HG03442 (cell line): ENCODE results near the gene ABCC3.

Experiments used
- ATAC-seq: cut with Tn5 transposase; IDR thresholded peaks from one replicate; pipeline ENCODE4 v1.9.1; 2021; ENCODE audit warnings: mild to moderate bottlenecking, moderate library complexity; ENCODE audit not compliant: unreplicated experiment

Gene ABCC3

GRCh38 chr17:50634224-50634914, at the start of gene ABCC3:
Gene ABCC3 (plus strand): TSS chr17:50634881. CDS start chr17:50634937, 56 bp downstream.
- ATAC-seq = no peak

DNA sequence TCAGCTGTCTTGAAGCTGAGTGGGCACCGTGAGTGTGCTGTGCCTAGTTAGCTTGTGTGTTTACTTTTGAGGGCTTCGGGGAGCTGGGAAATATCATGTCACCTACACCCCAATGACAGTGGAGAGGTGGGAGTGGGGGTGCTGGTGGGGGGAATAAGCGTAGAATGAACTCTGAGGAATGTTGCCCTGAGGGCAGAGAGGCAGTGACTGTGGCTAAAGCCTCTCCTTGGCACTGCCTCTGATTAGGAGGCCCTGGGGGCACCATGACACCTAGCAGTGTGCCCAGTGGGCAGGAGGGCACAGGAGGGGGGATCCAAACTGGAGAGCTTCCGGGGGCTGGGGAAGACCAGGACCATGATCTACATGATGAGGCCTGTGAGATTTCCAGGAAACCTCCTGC, 49.3 kb upstream of the ABCC3 start:
- ATAC-seq = no peak

DNA sequence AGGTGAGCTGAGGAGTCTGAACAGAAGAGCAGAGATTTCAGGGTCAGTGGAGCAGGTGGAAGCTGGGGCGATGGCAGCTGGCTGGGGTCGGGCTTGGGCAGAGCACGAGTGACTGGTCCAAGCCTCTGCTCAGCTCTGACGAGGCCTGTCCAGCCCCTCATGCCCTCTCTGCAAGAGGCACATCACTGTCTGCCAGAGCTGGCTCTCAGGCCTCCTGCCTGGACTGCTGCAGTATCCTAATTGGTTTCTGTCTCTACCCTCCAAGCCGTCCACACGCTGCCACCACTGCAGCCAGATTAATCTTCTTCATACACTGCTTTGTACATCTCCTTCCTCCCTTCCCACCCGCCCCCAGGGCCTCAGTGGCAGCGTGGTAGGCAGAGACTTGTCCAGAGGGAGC, 48.8 kb upstream of the ABCC3 start:
- no peak for ATAC-seq

DNA sequence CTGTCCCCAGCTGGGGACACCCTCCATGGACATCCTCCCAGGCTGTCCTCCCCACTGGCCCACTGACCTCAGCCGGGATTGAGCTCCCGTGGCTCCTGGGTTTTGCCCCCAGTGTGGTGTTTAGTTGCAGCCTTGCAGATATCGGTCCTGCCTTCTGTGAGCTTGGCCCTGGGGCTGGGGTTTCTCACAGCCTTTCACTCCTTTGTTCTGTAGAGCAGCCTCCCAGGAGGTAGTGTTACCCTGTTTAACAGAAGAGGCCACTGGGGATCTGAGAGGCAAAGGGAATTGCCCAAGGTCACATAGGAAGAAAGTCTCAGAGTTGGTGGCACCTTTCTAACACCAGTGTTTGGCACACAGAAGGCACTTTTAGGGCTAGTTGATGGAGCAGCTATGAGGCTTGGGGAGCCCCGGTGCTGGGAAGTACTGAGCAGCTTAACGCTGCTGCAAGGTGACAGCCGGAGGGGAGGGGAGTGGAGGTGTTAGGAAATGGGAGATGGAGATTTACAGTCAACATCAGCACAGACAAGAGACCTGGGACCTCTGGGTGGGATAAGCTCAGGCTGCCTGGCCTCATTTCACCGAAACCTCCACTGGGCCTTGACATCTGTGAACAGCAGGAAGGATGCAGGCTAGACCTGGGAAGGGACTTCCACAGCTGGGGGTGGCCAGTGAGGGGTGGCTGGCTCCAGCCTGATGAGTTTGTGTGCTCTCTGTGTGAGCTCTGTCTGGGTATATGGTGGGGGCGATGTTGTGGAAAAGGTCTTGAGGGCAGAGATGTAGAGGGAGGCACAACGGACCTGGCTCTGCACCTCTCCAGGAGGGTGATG, 48.0 kb upstream of the ABCC3 start:
- ATAC-seq = no peak

- no peak for ATAC-seq
Observed at GRCh38 chr17:50587571-50587970, 47.1 kb upstream of the ABCC3 start.

DNA sequence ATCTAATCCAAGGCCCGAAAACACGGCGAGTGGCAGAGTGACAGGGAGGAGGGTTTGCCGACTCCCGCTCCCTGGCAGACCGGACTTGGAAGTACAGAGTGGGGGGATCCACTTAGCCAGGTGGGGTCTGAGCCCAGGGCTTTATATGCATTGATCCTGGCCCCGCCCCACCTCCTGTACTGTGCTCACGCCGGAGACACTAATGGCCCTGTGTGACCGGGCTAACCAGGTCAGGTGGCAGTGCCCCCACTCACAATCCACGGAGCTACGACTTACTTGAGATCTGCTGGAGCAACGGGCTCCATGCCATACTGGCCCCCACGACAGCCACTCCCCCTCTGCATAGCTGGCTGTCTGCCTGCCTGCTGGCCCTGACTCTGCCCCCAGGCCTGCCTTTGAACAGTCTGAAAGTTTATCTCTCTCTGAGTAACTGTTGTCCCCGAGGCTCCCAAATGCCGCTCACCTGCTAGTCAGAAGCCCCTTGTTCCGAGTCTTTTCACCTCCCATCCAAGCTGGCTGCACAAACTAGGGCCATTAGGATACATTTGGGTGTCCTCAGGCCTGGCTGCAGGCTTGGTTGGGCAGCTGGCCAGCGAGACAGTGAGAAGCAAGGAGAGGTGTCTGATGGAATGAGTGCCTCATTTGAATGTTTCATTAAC, 46.2 kb upstream of the ABCC3 start:
- no peak for ATAC-seq

GRCh38 chr17:50589095-50589705, 45.5 kb upstream of the ABCC3 start:
- no peak for ATAC-seq

DNA sequence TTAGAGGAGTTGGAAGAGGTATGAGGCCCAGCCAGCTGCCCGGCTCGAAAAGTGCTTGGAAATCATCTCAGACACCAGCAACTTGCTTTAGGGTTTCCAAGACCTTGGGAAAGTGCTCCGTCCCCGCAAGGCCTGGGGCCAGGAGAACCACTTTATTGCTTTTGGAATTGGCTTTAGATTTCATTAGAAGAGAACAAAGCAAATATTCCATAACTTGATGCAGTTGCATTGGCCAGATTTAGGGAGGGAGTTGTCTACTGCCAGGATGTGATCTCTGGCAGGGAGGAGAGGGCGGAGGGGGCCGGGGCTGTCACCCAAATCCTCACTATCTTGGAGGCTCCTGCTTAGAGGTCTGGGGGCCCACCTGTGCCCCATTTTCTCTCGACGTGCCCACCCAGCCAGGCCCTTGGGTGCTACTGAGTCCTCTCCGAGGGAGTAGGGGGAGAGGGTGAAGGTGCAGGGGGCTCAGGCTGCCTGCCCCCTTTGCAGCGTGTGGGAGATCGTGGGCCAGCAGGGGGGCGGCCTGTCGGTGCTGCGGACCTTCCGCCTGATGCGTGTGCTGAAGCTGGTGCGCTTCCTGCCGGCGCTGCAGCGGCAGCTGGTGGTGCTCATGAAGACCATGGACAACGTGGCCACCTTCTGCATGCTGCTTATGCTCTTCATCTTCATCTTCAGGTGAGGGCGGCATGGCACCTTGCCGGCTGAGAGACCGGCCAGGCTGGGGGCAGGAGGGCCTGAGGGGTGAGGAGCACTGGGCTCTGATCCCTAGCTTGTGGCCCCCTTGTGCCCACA, 43.5 kb upstream of the ABCC3 start:
- no peak for ATAC-seq

GRCh38 chr17:50593321-50593720, 41.4 kb upstream of the ABCC3 start:
- ATAC-seq = no peak

DNA sequence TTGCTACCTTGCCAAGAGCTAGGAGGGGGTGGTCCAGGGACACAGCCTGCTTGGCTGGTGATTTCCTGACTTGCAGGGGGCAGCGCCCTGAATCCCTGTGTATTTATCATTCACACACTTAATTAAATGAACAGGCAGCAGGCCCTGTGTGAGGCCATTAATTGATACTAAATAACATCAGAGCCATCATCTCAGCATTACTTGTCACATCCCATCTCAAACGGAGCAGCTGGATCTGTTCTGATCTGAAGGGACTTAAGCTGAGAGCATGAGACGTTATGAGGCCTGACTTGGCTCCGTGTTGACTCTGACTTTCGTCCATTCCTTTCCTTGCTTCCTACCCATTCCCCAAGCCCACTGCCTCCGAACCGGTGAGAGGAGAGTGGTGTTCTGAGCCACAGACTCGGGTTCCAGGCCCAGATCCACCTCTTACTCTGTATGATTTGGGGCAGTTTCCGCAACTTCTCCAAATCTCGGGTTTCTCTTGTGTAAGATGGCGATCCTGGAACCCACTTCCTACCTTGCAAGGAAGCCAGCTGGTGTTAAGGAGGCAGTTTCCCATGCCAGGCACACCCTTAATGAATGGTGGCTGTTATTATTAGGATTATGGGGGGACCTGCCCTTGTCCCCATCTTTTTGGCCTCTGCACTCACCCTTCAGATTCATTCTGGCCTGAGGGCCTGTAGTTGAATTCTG, 40.4 kb upstream of the ABCC3 start:
- ATAC-seq = no peak

GRCh38 chr17:50594892-50595291, 39.8 kb upstream of the ABCC3 start:
- no peak for ATAC-seq

GRCh38 chr17:50596191-50597037, 38.3 kb upstream of the ABCC3 start:
- ATAC-seq = no peak

DNA sequence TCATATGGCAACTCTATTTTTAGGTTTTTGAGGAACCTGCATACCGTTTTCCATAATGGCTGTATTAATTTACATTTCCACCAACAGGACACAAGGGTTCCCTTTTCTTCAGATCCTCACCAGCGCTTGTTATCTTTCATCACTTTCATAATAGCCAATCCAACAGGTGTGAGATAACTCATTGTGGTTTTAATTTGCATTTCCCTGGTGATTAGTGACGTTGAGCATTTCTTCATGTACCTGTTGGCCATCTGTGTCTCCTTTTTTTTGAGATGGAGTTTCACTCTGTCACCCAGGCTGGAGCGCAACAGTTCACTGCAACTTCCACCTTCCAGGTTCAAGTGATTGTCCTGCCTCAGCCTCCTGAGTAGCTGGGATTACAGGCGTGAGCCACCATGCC, 36.2 kb upstream of the ABCC3 start:
- no peak for ATAC-seq

- ATAC-seq = no peak
Observed at GRCh38 chr17:50599606-50600005, 35.1 kb upstream of the ABCC3 start.

DNA sequence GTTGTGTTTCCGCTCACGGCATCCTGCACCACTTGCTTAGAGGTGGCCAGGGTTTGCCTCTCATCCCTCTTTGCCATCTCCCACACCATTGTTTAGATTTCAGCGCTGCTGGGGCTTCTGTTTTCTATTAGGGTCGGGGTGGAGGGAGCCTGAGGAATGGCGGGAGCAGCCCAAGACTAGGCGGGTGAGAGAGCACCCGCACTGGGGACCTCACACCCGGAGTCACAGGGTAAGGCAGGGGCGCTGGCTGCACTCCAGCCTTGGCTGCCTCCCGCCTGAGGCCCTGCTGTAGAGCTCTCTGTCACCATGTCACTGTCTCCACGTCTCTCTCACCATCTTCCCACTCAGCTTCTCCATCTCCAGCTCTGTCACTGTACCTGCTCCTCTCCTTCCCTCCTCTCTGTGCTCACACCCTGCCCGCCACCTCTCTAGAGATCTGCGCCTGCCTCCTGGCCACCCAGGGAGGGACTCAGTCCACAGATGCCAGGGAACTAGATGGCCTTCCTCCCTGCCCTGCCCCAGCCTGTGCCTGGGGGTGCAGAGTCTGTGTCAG, 32.8 kb upstream of the ABCC3 start:
- no peak for ATAC-seq

- no peak for ATAC-seq
Observed at GRCh38 chr17:50602836-50603235, 31.8 kb upstream of the ABCC3 start.

GRCh38 chr17:50603340-50603739, 31.3 kb upstream of the ABCC3 start:
- no peak for ATAC-seq

- no peak for ATAC-seq
Observed at GRCh38 chr17:50604513-50604912, 30.2 kb upstream of the ABCC3 start.

DNA sequence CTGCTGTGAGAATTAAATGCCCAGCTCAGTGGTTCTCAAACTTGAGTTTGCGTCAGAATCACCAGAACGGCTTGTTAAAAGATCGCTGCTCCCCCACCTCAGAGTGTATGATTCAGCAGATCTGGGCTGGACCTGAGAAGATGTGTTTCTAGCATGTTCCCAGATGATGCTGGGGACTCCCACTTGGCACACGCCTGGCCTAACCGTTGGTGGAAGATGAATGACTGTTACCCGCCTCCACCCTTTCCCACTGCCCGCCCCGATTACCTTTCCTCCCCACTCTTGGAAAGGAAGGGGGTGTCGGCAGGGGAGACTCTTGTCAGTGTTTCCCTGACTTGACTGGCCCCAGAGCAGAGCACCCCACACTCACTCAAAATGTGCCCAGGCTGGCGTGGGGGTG, 29.3 kb upstream of the ABCC3 start:
- no peak for ATAC-seq
